Fibroblast of lung (primary cell): ENCODE data around the gene DDOST. TPM values are rescaled to one million over a fixed set of nuclear protein-coding genes. Genes with fewer than 3 reads are reported as not detected.

Experiments used
- DNase-seq, 2 donors: peaks; one replicate each; pipeline versions ENCODE4 v3.0.0 to v3.0.0-alpha.2; 2010; ENCODE audit warnings: low read depth in 2 of 2
- H2AFZ ChIP-seq: 2 replicates; pipeline ENCODE4 v1.5.1; 2012; ENCODE audit warnings: low read length, control low read depth, inconsistent platforms
- H3K27ac ChIP-seq: 2 replicates; pipeline ENCODE4 v1.5.1; 2011; ENCODE audit warnings: low read length, control low read depth; ENCODE audit not compliant: insufficient read depth
- H3K27me3 ChIP-seq: 2 replicates; pipeline ENCODE4 v1.5.1; 2011; ENCODE audit warnings: mild to moderate bottlenecking, low read length; ENCODE audit not compliant: control insufficient read depth, insufficient read depth
- H3K36me3 ChIP-seq: 2 replicates; pipeline ENCODE4 v1.5.1; 2011; ENCODE audit warnings: low read length; ENCODE audit not compliant: control insufficient read depth, insufficient read depth
- H3K4me1 ChIP-seq: 2 replicates; pipeline ENCODE4 v1.5.1; 2011; ENCODE audit warnings: low read length; ENCODE audit not compliant: control insufficient read depth, insufficient read depth; ENCODE audit errors: extremely low read depth
- H3K4me2 ChIP-seq: 2 replicates; pipeline ENCODE4 v1.5.1; 2011; ENCODE audit warnings: low read length, control low read depth; ENCODE audit not compliant: insufficient read depth; ENCODE audit errors: extremely low read depth
- H3K4me3 ChIP-seq, 4 experiments: fragments of 200-600 bp in 1 of 4; sonication (generic) in 1 of 4; replicated peaks in 1 of 4; 2 replicates each; pipeline ENCODE4 v1.5.1; 2011 to 2016; ENCODE audit warnings: low read length in 4 of 4, low read depth in 3 of 4, mild to moderate bottlenecking in 3 of 4, control low read depth in 2 of 4, inconsistent platforms in 1 of 4, mixed read lengths in 1 of 4; ENCODE audit not compliant: insufficient read depth in 1 of 4; ENCODE audit errors: control extremely low read depth in 1 of 4
- H3K79me2 ChIP-seq: 2 replicates; pipeline ENCODE4 v1.5.1; 2012; ENCODE audit warnings: mild to moderate bottlenecking, low read length, inconsistent platforms; ENCODE audit not compliant: control insufficient read depth, insufficient read depth
- H3K9ac ChIP-seq: 2 replicates; pipeline ENCODE4 v1.5.1; 2011; ENCODE audit warnings: mild to moderate bottlenecking, low read length, control low read depth; ENCODE audit not compliant: insufficient read depth
- H3K9me3 ChIP-seq: 2 replicates; pipeline ENCODE4 v1.5.1; 2012; ENCODE audit warnings: low read depth, low read length; ENCODE audit not compliant: control insufficient read depth, insufficient read depth
- H4K20me1 ChIP-seq: 2 replicates; pipeline ENCODE4 v1.5.1; 2011; ENCODE audit warnings: low read length; ENCODE audit not compliant: control insufficient read depth, insufficient read depth; ENCODE audit errors: extremely low read depth
- CTCF ChIP-seq, 2 donors: IDR thresholded peaks in 1 of 2; conservative IDR thresholded peaks in 1 of 2; 1 replicate in 1 of 2; 2 replicates in 1 of 2; pipeline ENCODE4 v1.5.1; 2011 to 2012; ENCODE audit warnings: low read length in 2 of 2, control low read depth in 1 of 2, inconsistent platforms in 1 of 2, low read depth in 1 of 2, mild to moderate bottlenecking in 1 of 2
- EZH2 ChIP-seq: IDR thresholded peaks from 2 replicates; pipeline ENCODE4 v1.5.1; 2012; ENCODE audit warnings: low read length, control low read depth, mild to moderate bottlenecking; ENCODE audit errors: missing control alignments
- polyA plus RNA-seq, 2 donors: library from polyadenylated mRNA; depleted of rRNA in 1 of 2; stranded (reverse) in 1 of 2; unstranded in 1 of 2; fragments of >200 nt; gene quantifications; 2 replicates each; pipeline ENCODE4 v1.2.1, GENCODE V29; 2011 to 2012; ENCODE audit warnings: missing spikeins in 1 of 2
- total RNA-seq: library from RNA; depleted of rRNA; stranded (reverse); fragments of >200 nt; gene quantifications from 2 replicates; pipeline ENCODE4 v1.2.1, GENCODE V29; 2014

Gene DDOST
- total and polyA plus RNA-seq, 2 donors (not counting 1 experiment from before 2014, with no cell fraction given) = 319 to 372 TPM

DNA sequence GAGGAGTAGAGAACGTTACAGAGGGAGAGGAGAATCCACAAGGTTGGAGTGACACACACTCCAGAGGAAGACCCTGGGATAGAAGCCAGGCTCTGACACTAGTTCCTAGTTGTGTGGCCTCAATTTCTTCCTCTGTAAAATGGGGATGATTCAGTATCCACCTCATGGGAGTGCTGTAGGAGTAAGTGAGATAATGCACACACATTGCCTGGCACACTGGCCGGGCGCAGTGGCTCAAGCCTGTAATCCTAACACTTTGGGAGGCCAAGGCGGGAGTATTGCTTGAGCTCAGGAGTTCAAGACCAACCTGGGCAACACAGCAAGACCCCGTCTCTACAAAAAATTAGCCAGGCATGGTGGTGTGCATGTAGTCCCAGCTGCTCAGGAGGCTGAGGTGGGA lies 47.7 kb upstream of the DDOST start:
- Histone ChIP-seq H3K36me3 (no peaks in the 10 kb centered on the region), H3K27ac (no peak overlapping the region), H3K27me3 (no peaks in the 10 kb centered on the region), H4K20me1 (no peaks in the 10 kb centered on the region), H3K4me1 (no peaks in the 10 kb centered on the region), H3K4me2 (no peak overlapping the region), H3K9ac (no peak overlapping the region), H2AFZ (no peak overlapping the region), H3K4me3 (no peak overlapping the region), H3K9me3 (no peaks in the 10 kb centered on the region), H3K79me2 (no peaks in the 10 kb centered on the region)
- no peak for DNase-seq
- TF ChIP-seq CTCF (conservative IDR thresholded peaks at IDR 0.05 in 1 of 2, IDR thresholded peaks at IDR 0.05 in 1 of 2; ENCODE audit: low read depth in 1 of 2, low read length in 2 of 2) = no peak
- TF ChIP-seq EZH2 = no peak

- Histone ChIP-seq H3K27me3 (no peaks in the 10 kb centered on the region), H3K27ac (no peak overlapping the region), H3K9me3 (no peaks in the 10 kb centered on the region), H3K4me3 (no peak overlapping the region), H3K79me2 (no peaks in the 10 kb centered on the region), H2AFZ (no peak overlapping the region), H3K36me3 (no peaks in the 10 kb centered on the region), H3K9ac (no peak overlapping the region), H3K4me2 (no peak overlapping the region), H3K4me1 (no peaks in the 10 kb centered on the region), H4K20me1 (no peaks in the 10 kb centered on the region)
- DNase-seq = no peak
- no peak for TF ChIP-seq EZH2
- no peak for TF ChIP-seq CTCF (conservative IDR thresholded peaks at IDR 0.05 in 1 of 2, IDR thresholded peaks at IDR 0.05 in 1 of 2; ENCODE audit: low read depth in 1 of 2, low read length in 2 of 2)
These were observed 46.9 kb upstream of the DDOST start for GRCh38 chr1:20708057-20708456.

DNA sequence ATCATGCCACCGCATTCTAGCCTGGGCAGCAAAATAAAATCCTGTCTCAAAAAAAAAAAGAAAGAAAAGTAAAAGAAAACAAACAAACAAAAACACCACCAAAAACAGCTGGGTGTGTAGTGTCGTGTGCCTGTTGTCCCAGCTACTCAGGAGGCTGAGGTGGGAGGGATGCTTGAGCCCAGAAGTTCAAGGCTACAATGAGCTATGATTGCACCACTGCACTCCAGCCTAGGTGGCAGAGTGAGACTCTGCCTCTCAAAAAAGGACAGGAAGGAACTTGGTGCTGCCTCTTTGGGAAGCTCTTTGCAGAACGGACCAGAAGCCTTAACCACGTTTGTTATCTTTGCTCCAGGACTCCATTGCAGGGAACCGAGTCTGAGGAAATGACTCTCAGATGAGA lies 45.7 kb upstream of the DDOST start:
- DNase-seq = no peak
- no peaks in the 10 kb centered on the region for H3K4me1 ChIP-seq
- no peak overlapping the region for H3K9ac ChIP-seq
- H2AFZ ChIP-seq = no peak overlapping the region
- H4K20me1 ChIP-seq = no peaks in the 10 kb centered on the region
- no peaks in the 10 kb centered on the region for H3K36me3 ChIP-seq
- TF ChIP-seq CTCF (conservative IDR thresholded peaks at IDR 0.05 in 1 of 2, IDR thresholded peaks at IDR 0.05 in 1 of 2; ENCODE audit: low read depth in 1 of 2, low read length in 2 of 2) = no peak
- no peak for TF ChIP-seq EZH2
- no peaks in the 10 kb centered on the region for H3K27me3 ChIP-seq
- H3K4me2 ChIP-seq = no peak overlapping the region
- H3K4me3 ChIP-seq = no peak overlapping the region
- H3K9me3 ChIP-seq = no peaks in the 10 kb centered on the region
- no peak overlapping the region for H3K27ac ChIP-seq
- H3K79me2 ChIP-seq = no peaks in the 10 kb centered on the region
